Stimulated activated CD4-positive, alpha-beta T cell treated with anti-CD3 and anti-CD28 coated beads, Interleukin-2, amount 100 ng/mL, for 4 hours (primary cell): ENCODE measurements around the gene CGREF1.
"Not testable (repeated sequence)": the region's sequence is repeated elsewhere in the genome, so short reads cannot be mapped to it uniquely, and the experiment has no call there.

ENCODE experiments used
- DNase-seq: peaks from one replicate; pipeline ENCODE4 v3.0.0-alpha.2; 2020; ENCODE audit warnings: low read depth

Gene CGREF1

GRCh38 chr2:27087823-27088410 lies 31.0 kb downstream of the CGREF1 start:
- DNase-seq: no peak

GRCh38 chr2:27086724-27087593 lies 32.0 kb downstream of the CGREF1 start, which contains the start of gene KHK:
Gene KHK, plus strand, starts transcription at chr2:27086772. Its CDS starts 488 bp downstream, at chr2:27087260.
- no peak for DNase-seq

- peak; percentile 96 for DNase-seq
These were observed 32.7 kb downstream of the CGREF1 start for GRCh38 chr2:27086090-27086723.

GRCh38 chr2:27085673-27086089 lies 33.2 kb downstream of the CGREF1 start:
- no peak for DNase-seq

- DNase-seq: no peak
These were observed 33.8 kb downstream of the CGREF1 start for GRCh38 chr2:27085062-27085672.

GRCh38 chr2:27084297-27085061 lies 34.4 kb downstream of the CGREF1 start:
- DNase-seq: no peak

- DNase-seq: no peak
These were observed 35.3 kb downstream of the CGREF1 start for GRCh38 chr2:27083410-27084296.

DNA sequence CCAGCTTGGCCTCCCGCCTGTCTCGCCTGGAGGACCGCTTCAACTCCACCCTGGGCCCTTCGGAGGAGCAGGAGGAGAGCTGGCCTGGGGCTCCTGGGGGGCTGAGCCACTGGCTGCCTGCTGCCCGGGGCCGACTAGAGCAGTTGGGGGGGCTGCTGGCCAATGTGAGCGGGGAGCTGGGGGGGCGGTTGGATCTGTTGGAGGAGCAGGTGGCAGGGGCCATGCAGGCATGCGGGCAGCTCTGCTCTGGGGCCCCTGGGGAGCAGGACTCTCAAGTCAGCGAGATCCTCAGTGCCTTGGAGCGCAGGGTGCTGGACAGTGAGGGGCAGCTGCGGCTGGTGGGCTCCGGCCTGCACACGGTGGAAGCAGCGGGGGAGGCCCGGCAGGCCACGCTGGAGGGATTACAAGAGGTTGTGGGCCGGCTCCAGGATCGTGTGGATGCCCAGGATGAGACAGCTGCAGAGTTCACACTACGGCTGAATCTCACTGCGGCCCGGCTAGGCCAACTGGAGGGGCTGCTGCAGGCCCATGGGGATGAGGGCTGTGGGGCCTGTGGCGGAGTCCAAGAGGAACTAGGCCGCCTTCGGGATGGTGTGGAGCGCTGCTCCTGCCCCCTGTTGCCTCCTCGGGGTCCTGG lies 36.0 kb downstream of the CGREF1 start:
- no peak for DNase-seq

DNA sequence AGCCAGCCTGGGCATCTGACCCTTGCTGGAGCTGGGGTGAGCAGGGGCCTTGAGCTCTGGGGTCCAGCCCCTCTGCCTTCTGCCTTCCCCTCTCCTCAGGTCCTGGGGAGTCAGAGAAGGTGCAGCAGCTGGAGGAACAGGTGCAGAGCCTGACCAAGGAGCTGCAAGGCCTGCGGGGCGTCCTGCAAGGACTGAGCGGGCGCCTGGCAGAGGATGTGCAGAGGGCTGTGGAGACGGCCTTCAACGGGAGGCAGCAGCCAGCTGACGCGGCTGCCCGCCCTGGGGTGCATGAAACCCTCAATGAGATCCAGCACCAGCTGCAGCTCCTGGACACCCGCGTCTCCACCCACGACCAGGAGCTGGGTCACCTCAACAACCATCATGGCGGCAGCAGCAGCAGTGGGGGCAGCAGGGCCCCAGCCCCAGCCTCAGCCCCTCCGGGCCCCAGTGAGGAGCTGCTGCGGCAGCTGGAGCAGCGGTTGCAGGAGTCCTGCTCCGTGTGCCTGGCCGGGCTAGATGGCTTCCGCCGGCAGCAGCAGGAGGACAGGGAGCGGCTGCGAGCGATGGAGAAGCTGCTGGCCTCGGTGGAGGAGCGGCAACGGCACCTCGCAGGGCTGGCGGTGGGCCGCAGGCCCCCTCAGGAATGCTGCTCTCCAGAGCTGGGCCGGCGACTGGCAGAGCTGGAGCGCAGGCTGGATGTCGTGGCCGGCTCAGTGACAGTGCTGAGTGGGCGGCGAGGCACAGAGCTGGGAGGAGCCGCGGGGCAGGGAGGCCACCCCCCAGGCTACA lies 36.8 kb downstream of the CGREF1 start:
- DNase-seq: no peak

DNA sequence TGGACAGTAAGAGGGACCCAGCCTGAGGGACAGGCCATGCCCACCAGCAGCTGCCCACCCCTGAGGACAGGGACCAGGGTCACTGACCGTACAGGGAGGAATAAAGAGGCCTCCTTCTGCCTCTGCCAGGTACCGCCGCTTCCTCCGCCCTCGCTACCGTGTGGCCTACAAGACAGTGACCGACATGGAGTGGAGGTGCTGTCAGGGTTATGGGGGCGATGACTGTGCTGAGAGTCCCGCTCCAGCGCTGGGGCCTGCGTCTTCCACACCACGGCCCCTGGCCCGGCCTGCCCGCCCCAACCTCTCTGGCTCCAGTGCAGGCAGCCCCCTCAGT lies 38.4 kb downstream of the CGREF1 start:
- no peak for DNase-seq

GRCh38 chr2:27080140-27080469 lies 38.8 kb downstream of the CGREF1 start:
- DNase-seq: no peak

DNA sequence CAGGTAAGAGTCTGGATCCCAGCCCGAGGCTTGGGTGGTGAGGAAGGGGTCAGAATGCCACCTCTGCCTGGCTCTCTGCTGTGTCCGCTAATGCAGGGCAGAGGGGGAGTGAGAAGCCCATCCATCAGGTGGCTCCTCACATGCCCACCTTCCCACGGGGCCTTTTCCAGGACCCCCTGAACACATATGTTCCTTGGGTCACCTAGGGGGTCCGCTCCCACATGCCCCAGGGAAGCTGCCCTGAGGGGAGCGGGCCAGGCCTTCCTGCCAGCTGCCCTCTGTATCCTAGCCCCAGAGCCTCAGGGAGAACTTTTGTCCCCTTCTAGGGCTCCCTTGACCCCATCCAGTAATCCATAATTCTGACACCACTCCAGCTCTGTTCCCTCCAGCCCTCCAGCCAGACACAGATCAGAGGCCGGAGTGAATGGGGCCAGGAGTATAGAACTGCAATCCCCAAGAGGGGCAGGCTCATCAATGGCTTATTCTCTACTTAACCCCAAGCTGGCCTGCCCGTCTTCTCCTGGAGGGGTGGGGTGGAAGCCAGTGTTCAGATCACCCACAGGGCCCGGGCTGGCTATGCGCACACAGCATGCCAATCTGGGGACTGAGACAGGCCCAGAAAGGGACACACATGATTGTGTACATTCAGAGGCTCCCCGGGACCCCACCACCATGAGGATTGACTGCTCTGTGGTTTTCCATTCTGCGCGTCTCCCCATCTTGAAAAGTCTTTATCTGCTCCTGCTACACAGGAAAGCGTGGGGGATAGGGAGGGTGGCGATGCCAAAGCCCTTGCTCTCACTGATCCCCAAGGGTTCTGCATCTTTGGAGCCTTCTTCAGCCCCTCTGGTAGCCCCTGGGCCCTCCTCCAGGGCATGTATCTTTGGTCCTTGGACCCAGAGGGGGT lies 39.4 kb downstream of the CGREF1 start:
- DNase-seq: no peak

DNA sequence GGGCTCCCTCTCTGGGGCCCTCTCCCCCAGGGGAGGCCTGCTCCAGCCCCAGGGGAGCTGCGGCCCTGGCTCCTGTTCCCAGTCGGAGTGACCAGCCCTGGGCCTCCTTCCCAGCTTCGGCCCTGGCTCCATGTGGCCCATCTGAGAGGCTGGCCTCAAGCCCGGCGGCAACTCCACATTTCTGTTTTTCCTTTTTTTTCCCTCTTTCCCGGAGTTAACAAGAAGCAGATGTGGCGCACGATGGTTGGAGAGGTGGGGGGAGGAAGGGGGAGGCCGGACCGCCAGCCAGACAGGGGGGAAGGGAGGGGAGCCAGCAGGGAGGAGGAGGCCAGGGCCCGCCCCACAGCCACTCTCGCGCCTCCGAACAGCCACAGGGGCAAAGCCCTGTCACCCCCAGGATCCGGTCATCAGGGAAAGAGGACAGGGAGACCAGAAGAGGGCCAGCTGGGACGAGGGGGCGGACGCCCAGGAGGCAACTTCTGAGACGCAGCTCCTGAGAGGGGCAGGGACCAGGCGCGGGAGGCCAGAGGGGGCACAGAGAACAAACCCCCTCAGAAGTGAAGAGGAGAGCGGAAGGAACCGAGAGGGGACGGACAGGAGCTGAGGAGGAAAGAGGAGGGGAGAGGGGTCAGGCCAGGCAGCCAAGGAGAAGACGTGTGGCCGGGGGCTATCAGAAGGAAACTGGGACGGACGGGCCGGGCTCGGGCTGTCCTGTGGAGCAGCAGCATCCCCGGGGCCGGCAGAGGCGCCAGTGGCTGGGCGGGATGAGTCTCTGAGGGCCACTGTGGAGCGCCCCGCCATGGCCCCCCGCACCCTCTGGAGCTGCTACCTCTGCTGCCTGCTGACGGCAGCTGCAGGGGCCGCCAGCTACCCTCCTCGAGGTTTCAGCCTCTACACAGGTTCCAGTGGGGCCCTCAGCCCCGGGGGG lies 40.4 kb downstream of the CGREF1 start, which contains the start of gene EMILIN1:
Gene EMILIN1, plus strand, starts transcription at position 349 of the 928 bp plus-strand sequence. Its CDS starts 451 bp downstream, at position 800.
- DNase-seq: no peak

GRCh38 chr2:27077231-27077630 lies 41.7 kb downstream of the CGREF1 start:
- no peak for DNase-seq

DNA sequence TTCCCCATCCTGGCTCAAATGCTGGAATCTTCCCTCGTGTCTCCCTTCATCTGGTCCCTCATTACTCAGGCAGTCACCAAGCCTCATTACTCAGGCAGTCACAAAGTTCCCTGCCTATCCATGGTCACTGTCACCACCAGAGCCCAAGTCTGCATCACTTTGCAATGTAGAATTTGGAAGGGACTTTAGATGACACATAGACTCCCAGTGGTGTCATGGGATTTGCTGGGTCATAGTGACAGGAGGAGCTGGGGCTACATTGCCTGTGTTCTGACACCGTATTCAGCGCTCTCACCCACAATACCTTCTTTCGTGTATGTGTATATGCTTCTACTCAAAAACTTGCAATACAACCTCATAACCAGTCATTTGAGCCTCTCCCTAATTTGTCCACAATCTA lies 42.6 kb downstream of the CGREF1 start:
- DNase-seq: no peak

- DNase-seq: not testable (repeated sequence)
These were observed 43.4 kb downstream of the CGREF1 start for GRCh38 chr2:27075566-27075871.

- DNase-seq: no peak
These were observed 44.0 kb downstream of the CGREF1 start for GRCh38 chr2:27074738-27075565.
